HAP-1 (cell line): ENCODE data around the gene C17orf107.
"Not testable (repeated sequence)": the region's sequence is repeated elsewhere in the genome, so short reads cannot be mapped to it uniquely, and the experiment has no call there.

ENCODE experiments used
- DNase-seq, 2 experiments: peaks; one replicate each; pipeline ENCODE4 v3.0.0-alpha.2; 2016 to 2020; ENCODE audit warnings: low spot score in 2 of 2
- H3K27me3 ChIP-seq: fragments of 250-450 bp; sonication (Bioruptor Pico); 2 replicates; pipeline ENCODE4 v1.5.1; 2020; ENCODE audit warnings: low read depth, mild to moderate bottlenecking, moderate library complexity
- H3K36me3 ChIP-seq: fragments of 250-450 bp; sonication (Bioruptor Pico); replicated peaks from 2 replicates; pipeline ENCODE4 v1.5.1; 2020; ENCODE audit warnings: mild to moderate bottlenecking
- H3K4me1 ChIP-seq: fragments of 250-450 bp; sonication (Bioruptor Pico); 2 replicates; pipeline ENCODE4 v1.5.1; 2020; ENCODE audit warnings: mild to moderate bottlenecking
- H3K4me3 ChIP-seq: fragments of 250-450 bp; sonication (Bioruptor Pico); 2 replicates; pipeline ENCODE4 v1.5.1; 2020; ENCODE audit warnings: mild to moderate bottlenecking, moderate library complexity
- H3K9me3 ChIP-seq: fragments of 250-450 bp; sonication (Bioruptor Pico); 2 replicates; pipeline ENCODE4 v1.5.1; 2020; ENCODE audit warnings: mild to moderate bottlenecking, moderate library complexity
- in situ Hi-C: fragments of 300-500 bp; cut with MboI; formaldehyde crosslinking; loops from 3 replicates; pipeline ENCODE4 v1.14.3; 2020; ENCODE audit warnings: low sequenced_read_pairs, inconsistent platforms, mixed read lengths

The C17orf107 gene

GRCh38 chr17:4920351-4921048 lies 21.2 kb downstream of the C17orf107 start:
- Histone ChIP-seq H3K4me1 (peaks cover 3% of the 10 kb centered on the region; the same call in 1 of the 2 replicates), H3K36me3 (no peaks in the 10 kb centered on the region), H3K27me3 (no peaks in the 10 kb centered on the region), H3K4me3 (no peak overlapping the region), H3K9me3 (no peaks in the 10 kb centered on the region)
- in situ Hi-C loops, result no loop called here
- DNase-seq, result no peak

GRCh38 chr17:4921320-4921719 lies 22.0 kb downstream of the C17orf107 start:
- no peaks in the 10 kb centered on the region for H3K36me3 ChIP-seq
- H3K9me3 ChIP-seq, result no peaks in the 10 kb centered on the region
- no peak overlapping the region for H3K4me3 ChIP-seq
- peaks cover under 1% of the 10 kb centered on the region; the same call in 1 of the 2 replicates for H3K4me1 ChIP-seq
- no peaks in the 10 kb centered on the region for H3K27me3 ChIP-seq
- no peak for DNase-seq
- in situ Hi-C loops, result no loop called here

DNA sequence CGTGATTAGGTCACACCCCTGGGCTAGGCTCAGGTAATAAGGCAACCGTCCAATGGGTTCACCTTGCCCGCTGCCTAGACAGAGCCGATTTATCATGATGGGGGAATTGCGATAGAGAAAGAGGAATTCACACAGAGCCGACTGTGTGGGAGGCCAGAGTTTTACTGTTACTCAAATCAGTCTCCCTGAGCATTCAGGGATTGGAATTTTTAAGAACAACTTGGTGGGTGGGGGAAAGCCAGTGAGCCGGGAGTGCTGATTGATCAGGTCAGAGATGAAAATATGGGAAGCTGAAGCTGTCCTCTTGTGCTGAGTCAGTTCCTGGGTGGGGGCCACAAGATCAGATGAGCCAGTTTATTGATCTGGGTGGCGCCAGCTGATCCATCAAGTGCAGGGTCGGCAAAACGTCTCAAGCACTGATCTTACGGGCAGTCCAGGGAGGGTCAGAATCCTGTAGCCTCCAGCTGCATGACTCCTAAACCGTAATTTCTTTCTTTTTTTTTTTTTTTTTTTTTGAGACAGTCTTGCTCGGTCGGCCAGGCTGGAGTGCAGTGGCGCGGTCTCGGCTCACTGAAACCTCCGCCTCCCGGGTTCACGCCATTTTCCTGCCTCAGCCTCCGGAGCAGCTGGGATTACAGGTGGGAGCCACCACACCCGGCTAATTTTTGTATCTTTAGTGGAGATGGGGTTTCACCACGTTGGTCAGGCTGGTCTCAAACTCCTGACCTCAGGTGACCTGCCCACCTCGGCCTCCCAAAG lies 27.4 kb downstream of the C17orf107 start:
- H3K36me3 ChIP-seq, H3K9me3 ChIP-seq, H3K4me1 ChIP-seq, H3K27me3 ChIP-seq, DNase-seq, H3K4me3 ChIP-seq, in situ Hi-C loops: not testable (repeated sequence)

DNA sequence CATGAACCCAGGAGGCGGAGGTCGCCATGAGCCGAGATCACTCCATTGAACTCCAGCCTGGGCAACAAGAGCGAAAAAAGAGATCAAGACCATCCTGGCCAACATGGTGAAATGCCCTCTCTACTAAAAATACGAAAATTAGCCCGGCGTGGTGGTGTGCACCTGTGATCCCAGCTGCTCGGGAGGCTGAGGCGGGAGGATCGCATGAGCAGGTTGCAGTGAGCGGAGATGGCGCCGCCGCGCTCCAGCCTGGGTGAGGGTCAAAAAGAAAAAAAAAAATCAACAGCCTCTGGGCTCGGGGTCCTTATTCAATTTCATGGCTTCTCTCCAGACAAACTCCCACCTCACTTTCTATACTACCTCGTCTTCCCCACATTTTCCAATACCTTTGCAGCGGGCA lies 29.5 kb downstream of the C17orf107 start:
- DNase-seq, result no peak
- Histone ChIP-seq H3K4me3 (no peak overlapping the region), H3K27me3 (no peaks in the 10 kb centered on the region), H3K36me3 (no peaks in the 10 kb centered on the region), H3K4me1 (no peaks in the 10 kb centered on the region), H3K9me3 (no peaks in the 10 kb centered on the region)
- in situ Hi-C loops, result no loop called here

DNA sequence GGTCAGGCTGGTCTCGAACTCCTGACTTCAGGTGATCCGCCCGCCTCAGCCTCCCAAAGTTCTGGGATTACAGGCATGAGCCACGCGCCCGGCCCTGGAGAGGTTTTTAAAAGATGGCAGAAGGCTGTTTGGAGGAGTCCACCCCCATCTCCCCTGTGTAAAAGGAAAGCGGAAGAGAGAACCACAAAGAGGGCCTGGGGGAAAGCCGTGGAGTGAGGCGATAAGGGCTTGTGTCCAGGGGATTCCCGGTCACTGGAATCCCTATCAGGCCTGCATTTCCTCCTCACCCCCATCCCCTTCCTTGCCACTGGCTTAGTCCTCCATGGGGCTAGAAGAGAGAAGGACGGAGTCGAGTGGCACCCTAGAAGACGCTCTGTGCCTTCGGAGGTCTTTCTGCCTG lies 32.6 kb downstream of the C17orf107 start, which contains the start of gene GP1BA:
Gene GP1BA, plus strand, starts transcription at position 315 of the 400 bp plus-strand sequence. CDS start 328 bp downstream, outside the sequence.
- in situ Hi-C loops, result no loop called here
- no peaks in the 10 kb centered on the region for H3K9me3 ChIP-seq
- H3K4me1 ChIP-seq, result no peaks in the 10 kb centered on the region
- H3K4me3 ChIP-seq, result no peak within 1 kb of the TSS
- H3K36me3 ChIP-seq, result peaks cover 4% of the 10 kb centered on the region; the same call in 1 of the 2 replicates
- no peaks in the 10 kb centered on the region for H3K27me3 ChIP-seq
- DNase-seq, result no peak

GRCh38 chr17:4932756-4933155 lies 33.4 kb downstream of the C17orf107 start:
- H3K36me3 ChIP-seq, result peaks cover 12% of the 10 kb centered on the region
- no peak for DNase-seq
- in situ Hi-C loops, result no loop called here

GRCh38 chr17:4933646-4934045 lies 34.3 kb downstream of the C17orf107 start:
- no peaks in the 10 kb centered on the region for H3K27me3 ChIP-seq
- H3K9me3 ChIP-seq, result no peaks in the 10 kb centered on the region
- H3K4me3 ChIP-seq, result no peak overlapping the region
- DNase-seq, result no peak
- in situ Hi-C loops, result no loop called here
- peaks cover 3% of the 10 kb centered on the region for H3K4me1 ChIP-seq
- peaks cover 21% of the 10 kb centered on the region for H3K36me3 ChIP-seq

More at GRCh38 chr17:4932756-4933155, 33.4 kb downstream of the C17orf107 start:
- H3K27me3 ChIP-seq, result no peaks in the 10 kb centered on the region
- H3K4me3 ChIP-seq, result no peak overlapping the region
- no peaks in the 10 kb centered on the region for H3K9me3 ChIP-seq
- no peaks in the 10 kb centered on the region for H3K4me1 ChIP-seq

DNA sequence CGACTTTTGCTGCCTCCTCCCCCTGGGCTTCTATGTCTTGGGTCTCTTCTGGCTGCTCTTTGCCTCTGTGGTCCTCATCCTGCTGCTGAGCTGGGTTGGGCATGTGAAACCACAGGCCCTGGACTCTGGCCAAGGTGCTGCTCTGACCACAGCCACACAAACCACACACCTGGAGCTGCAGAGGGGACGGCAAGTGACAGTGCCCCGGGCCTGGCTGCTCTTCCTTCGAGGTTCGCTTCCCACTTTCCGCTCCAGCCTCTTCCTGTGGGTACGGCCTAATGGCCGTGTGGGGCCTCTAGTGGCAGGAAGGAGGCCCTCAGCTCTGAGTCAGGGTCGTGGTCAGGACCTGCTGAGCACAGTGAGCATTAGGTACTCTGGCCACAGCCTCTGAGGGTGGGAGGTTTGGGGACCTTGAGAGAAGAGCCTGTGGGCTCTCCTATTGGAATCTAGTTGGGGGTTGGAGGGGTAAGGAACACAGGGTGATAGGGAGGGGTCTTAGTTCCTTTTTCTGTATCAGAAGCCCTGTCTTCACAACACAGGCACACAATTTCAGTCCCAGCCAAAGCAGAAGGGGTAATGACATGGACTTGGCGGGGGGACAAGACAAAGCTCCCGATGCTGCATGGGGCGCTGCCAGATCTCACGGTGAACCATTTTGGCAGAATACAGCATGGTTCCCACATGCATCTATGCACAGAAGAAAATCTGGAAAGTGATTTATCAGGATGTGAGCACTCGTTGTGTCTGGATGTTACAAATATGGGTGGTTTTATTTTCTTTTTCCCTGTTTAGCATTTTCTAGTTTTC lies 35.0 kb downstream of the C17orf107 start:
- H3K4me1 ChIP-seq, result peaks cover 6% of the 10 kb centered on the region
- H3K27me3 ChIP-seq, result no peaks in the 10 kb centered on the region
- H3K9me3 ChIP-seq, result no peaks in the 10 kb centered on the region
- no peak for DNase-seq
- no peak overlapping the region for H3K4me3 ChIP-seq
- H3K36me3 ChIP-seq, result peaks cover 23% of the 10 kb centered on the region
- in situ Hi-C loops, result no loop called here

- DNase-seq, result no peak
- no peaks in the 10 kb centered on the region for H3K9me3 ChIP-seq
- no peak overlapping the region for H3K4me3 ChIP-seq
- in situ Hi-C loops, result no loop called here
- peaks cover 6% of the 10 kb centered on the region for H3K4me1 ChIP-seq
- H3K27me3 ChIP-seq, result no peaks in the 10 kb centered on the region
- peaks cover 23% of the 10 kb centered on the region for H3K36me3 ChIP-seq
Measured at GRCh38 chr17:4935650-4936049, 36.3 kb downstream of the C17orf107 start.

GRCh38 chr17:4936436-4936835 lies 37.1 kb downstream of the C17orf107 start:
- peaks cover 8% of the 10 kb centered on the region for H3K4me1 ChIP-seq
- peaks cover 24% of the 10 kb centered on the region for H3K36me3 ChIP-seq
- H3K27me3 ChIP-seq, result no peaks in the 10 kb centered on the region
- no peak overlapping the region for H3K4me3 ChIP-seq
- in situ Hi-C loops, result no loop called here
- DNase-seq, result no peak
- no peaks in the 10 kb centered on the region for H3K9me3 ChIP-seq

DNA sequence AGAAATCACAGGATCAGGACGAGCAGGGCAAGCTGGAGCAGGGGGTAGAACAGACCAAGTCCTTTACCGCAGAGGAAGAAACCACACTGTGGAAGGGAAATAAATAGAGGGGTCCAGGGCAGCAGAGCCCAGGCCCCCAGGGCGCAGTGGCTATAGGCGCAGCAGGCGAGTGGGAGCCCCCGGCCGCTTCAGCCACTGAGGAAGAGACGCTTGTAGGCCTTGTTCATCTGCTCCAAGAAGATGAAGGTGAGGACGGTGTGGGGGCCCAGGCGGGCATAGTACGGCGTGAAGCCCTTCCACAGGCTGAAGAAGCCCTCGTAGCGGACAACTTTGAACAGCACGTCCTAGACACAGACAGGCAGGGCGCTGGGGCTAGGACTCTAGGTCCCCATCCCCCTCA lies 38.2 kb downstream of the C17orf107 start:
- in situ Hi-C loops, result no loop called here

GRCh38 chr17:4938069-4938491 lies 38.7 kb downstream of the C17orf107 start:
- in situ Hi-C loops, result no loop called here
- no peak overlapping the region for H3K4me3 ChIP-seq
- peaks cover 14% of the 10 kb centered on the region for H3K4me1 ChIP-seq
- no peaks in the 10 kb centered on the region for H3K27me3 ChIP-seq
- H3K9me3 ChIP-seq, result no peaks in the 10 kb centered on the region
- no peak for DNase-seq
- H3K36me3 ChIP-seq, result peaks cover 37% of the 10 kb centered on the region

More for the DNA sequence above, 38.2 kb downstream of the C17orf107 start:
- no peak for DNase-seq
- H3K36me3 ChIP-seq, result peaks cover 32% of the 10 kb centered on the region
- no peaks in the 10 kb centered on the region for H3K27me3 ChIP-seq
- H3K4me1 ChIP-seq, result peaks cover 14% of the 10 kb centered on the region
- no peak overlapping the region for H3K4me3 ChIP-seq
- H3K9me3 ChIP-seq, result no peaks in the 10 kb centered on the region

DNA sequence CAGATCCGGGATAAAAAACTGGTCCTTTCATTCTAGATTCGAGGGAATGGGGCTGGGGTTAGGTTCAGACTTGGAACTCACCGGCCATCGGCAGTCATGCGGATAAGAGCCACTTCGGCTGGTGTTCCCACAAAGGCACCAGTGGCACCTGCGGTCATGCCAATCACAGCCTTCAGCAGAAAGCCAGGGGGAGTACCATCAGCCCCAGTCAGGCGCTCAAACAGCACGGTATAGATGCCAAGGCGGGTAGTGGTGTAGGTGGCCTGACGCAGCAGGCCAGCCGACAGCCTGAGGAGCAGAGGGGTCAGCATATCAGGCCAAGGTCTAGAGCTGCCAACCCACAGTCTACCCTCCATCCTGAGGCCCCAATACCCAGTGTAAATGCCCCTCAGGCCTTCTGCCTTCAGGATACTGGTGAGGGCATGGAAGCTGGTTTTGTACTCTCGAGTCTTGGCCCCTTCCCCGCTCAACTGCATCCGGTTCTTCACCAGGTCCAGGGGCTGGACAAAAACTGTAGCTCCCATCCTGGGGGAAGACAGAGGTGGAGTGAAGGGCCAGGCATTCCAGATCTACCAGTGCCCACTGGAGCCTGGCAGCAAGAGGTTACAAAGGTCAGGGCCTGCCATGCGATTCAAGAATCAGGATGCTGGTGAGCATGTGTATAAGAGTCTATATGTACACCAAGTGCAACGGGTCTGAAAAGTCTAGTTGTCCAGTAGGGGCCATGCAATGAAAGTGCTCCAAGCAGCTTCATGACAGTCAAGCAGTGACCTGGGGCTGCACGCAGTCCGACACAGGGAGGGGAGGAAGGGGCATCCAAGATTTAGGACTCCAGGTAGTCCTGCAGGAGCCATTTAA lies 39.6 kb downstream of the C17orf107 start:
- no peak for DNase-seq
- in situ Hi-C loops, result no loop called here
- no peaks in the 10 kb centered on the region for H3K9me3 ChIP-seq
- H3K4me3 ChIP-seq, result peak overlapping the region; percentile 70
- no peaks in the 10 kb centered on the region for H3K27me3 ChIP-seq
- H3K4me1 ChIP-seq, result peaks cover 14% of the 10 kb centered on the region
- H3K36me3 ChIP-seq, result peaks cover 46% of the 10 kb centered on the region
